Thyroid gland (tissue), 4 donors: ENCODE measurements around the gene CARMIL1.

Source experiments
- CTCF ChIP-seq, 6 experiments: fragments of 200-600 bp in 3 of 6; fragments of 450-650 bp in 3 of 6; sonication (generic) in 3 of 6; IDR thresholded peaks; one replicate each; pipeline ENCODE4 v1.5.1; 2016 to 2019; ENCODE audit warnings: antibody characterized with exemption in 6 of 6, mild to moderate bottlenecking in 2 of 6, inconsistent platforms in 1 of 6, moderate library complexity in 1 of 6
- POLR2A ChIP-seq, 2 donors: fragments of 450-650 bp; IDR thresholded peaks; one replicate each; pipeline ENCODE4 v1.6.1; 2017; ENCODE audit warnings: antibody characterized with exemption in 2 of 2, mild to moderate bottlenecking in 2 of 2, moderate library complexity in 1 of 2

- TF ChIP-seq CTCF (IDR thresholded peaks at IDR 0.05) = no peak
- no peak for TF ChIP-seq POLR2A (IDR thresholded peaks at IDR 0.05)
Observed at GRCh38 chr6:25336996-25337395, 57.8 kb downstream of the CARMIL1 start.
